Skeletal muscle satellite cell (primary cell): Measurements from ENCODE around the gene ZNF777.
A peak's percentile ranks its signal among the peaks of the same experiment; 100 is the strongest.
"Not testable (repeated sequence)": the region's sequence is repeated elsewhere in the genome, so short reads cannot be mapped to it uniquely, and the experiment has no call there.

Source experiments
- H3K27me3 ChIP-seq: 2 replicates; pipeline ENCODE4 v1.7.0; 2013; ENCODE audit warnings: low read length; ENCODE audit not compliant: control insufficient read depth, insufficient read depth
- H3K36me3 ChIP-seq: 2 replicates; pipeline ENCODE4 v1.7.0; 2013; ENCODE audit warnings: mild to moderate bottlenecking, control low read depth, low read length; ENCODE audit not compliant: insufficient read depth
- H3K4me1 ChIP-seq: 2 replicates; pipeline ENCODE4 v1.7.0; 2013; ENCODE audit warnings: low read length; ENCODE audit not compliant: control insufficient read depth, insufficient read depth
- H3K4me2 ChIP-seq: 2 replicates; pipeline ENCODE4 v1.7.0; 2013; ENCODE audit warnings: mild to moderate bottlenecking, low read length
- H3K4me3 ChIP-seq: 2 replicates; pipeline ENCODE4 v1.7.0; 2013; ENCODE audit warnings: low read length
- H3K9ac ChIP-seq: 2 replicates; pipeline ENCODE4 v1.7.0; 2013; ENCODE audit warnings: mild to moderate bottlenecking, low read depth, low read length, moderate library complexity
- H3K9me3 ChIP-seq: replicated peaks from 2 replicates; pipeline ENCODE4 v1.7.0; 2013; ENCODE audit warnings: mild to moderate bottlenecking, control low read depth, low read length

The ZNF777 gene

DNA sequence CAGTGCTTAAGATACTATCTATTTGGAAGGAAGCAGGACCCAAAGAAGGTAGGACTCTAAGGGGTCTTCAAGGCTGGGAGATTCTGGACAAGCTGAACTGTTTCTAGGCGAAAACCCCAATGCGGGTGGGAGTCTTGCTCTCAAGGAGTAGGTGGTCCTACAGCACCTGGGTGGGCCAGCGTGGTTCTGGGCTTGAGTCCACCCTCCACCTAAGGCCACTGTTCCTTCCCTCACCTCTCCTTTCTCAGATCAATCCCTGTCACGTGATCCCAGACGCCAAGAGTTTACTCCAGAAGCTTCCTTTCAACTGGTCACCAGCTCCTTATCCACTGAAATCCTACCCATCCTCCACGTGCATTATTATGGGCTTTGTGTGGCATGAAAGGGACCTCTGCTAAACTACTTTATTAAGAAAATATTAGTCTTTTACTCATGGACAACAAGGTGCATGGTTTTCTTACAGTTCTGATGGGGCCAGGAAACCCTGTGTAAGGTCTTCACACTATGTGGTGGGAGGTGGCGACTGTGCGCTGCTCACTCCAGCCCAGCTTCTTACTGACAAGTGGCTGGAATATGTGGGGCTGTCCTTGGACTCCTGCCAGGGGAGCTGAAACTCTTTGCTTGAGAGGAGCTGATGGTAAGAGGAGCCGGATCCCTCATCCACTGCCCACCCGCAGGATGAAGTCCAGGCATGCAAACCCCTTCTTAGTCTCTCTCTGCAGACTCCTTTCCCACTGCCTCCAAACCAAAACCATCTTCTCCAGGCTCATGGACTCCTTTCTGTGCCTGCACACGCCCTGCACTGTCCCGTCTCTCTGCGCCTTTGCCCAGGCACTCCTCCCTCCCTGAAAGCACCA is 35.2 kb upstream of the ZNF777 start:
- H3K27me3 ChIP-seq, result peaks cover 19% of the 10 kb centered on the region
- H3K9ac ChIP-seq, result peak overlapping the region; percentile 97
- H3K9me3 ChIP-seq, result no peaks in the 10 kb centered on the region
- peaks cover 19% of the 10 kb centered on the region for H3K4me1 ChIP-seq
- peak overlapping the region; percentile 99 for H3K4me3 ChIP-seq
- H3K36me3 ChIP-seq, result peaks cover 29% of the 10 kb centered on the region
- peak overlapping the region; percentile 99 for H3K4me2 ChIP-seq

DNA sequence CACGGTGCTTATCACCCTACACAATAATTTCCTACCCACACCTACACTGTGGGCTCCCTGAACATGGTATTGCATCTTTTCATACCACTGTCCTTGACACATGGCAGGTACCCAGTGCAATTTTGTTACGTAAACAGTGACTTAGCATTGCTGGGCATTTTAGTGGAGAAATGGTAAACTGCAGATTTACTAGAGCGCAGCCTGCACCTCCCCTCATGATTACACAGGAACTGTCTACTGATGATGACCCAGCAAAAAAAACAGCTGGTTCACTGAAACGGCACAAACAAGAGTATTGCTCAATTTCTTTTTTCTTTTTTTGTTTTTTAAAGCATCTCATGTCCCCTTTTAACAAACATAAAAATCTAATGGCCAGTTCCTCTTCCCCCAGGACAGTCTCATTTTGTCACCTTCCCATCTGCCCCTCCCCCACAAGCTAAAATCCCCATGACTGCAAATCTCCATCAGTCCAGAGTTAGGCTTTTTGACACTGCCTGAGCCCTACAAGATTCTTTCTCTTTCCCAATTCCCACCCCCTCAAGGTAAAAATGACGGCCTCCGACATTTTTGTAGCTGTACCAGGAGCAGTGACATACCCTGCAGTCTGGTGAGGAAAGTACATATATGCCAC is 34.0 kb upstream of the ZNF777 start:
- H3K9me3 ChIP-seq, result no peaks in the 10 kb centered on the region
- peak overlapping the region; percentile 97 for H3K9ac ChIP-seq
- H3K27me3 ChIP-seq, result peaks cover 7% of the 10 kb centered on the region
- peak overlapping the region; percentile 35 for H3K4me3 ChIP-seq
- peak overlapping the region; percentile 99 for H3K4me2 ChIP-seq
- H3K36me3 ChIP-seq, result peaks cover 41% of the 10 kb centered on the region
- H3K4me1 ChIP-seq, result peaks cover 19% of the 10 kb centered on the region

- H3K4me3 ChIP-seq, H3K9me3 ChIP-seq, H3K27me3 ChIP-seq, H3K4me2 ChIP-seq, H3K9ac ChIP-seq: not testable (repeated sequence)
- Histone ChIP-seq H3K4me1 (peaks cover 19% of the 10 kb centered on the region), H3K36me3 (peaks cover 48% of the 10 kb centered on the region)
Observed at GRCh38 chr7:149493975-149494374, 33.1 kb upstream of the ZNF777 start.

GRCh38 chr7:149493366-149493765 is 32.5 kb upstream of the ZNF777 start:
- H3K36me3 ChIP-seq, result peaks cover 51% of the 10 kb centered on the region
- H3K27me3 ChIP-seq, result no peaks in the 10 kb centered on the region

DNA sequence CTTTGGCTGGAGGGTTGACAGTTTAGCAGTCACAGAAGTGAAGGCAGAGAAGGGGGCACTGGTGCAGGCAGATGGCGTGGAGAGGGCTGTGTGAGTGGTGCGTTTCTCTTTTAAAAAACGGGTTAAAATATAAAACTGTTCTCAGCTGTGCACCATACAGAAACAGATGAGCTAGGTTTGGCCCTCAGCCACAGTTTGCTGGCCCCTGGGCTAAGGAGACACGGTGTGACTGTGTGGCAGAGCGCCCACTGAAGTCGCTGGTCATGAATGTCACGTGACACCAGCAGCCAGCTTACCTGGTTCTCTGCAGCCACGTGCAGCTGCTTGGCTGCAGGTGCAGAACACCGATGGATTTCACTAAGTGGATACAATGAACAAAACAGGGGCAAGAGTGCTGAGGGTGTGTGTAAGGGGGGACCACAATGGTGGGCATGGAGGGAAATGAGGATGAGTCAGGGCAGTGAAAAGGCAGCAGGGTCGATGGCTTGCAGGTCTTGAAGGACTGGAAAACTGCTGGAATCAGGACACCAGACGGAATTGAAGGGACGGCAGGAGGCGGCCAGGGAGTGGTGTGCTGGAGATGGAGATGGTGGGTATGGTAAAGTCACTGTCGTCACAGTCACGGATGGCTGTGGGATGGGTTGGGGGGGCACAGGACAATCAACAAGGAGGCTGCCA is 29.4 kb upstream of the ZNF777 start:
- Histone ChIP-seq H3K4me3 (no peak overlapping the region), H3K27me3 (no peaks in the 10 kb centered on the region), H3K9ac (no peak overlapping the region), H3K4me2 (no peak overlapping the region), H3K4me1 (peaks cover 9% of the 10 kb centered on the region), H3K36me3 (peaks cover 78% of the 10 kb centered on the region), H3K9me3 (no peaks in the 10 kb centered on the region)

More at GRCh38 chr7:149493366-149493765, 32.5 kb upstream of the ZNF777 start:
- H3K9ac ChIP-seq, result no peak overlapping the region
- no peak overlapping the region for H3K4me3 ChIP-seq
- H3K4me2 ChIP-seq, result no peak overlapping the region
- peaks cover 19% of the 10 kb centered on the region for H3K4me1 ChIP-seq
- H3K9me3 ChIP-seq, result no peaks in the 10 kb centered on the region

DNA sequence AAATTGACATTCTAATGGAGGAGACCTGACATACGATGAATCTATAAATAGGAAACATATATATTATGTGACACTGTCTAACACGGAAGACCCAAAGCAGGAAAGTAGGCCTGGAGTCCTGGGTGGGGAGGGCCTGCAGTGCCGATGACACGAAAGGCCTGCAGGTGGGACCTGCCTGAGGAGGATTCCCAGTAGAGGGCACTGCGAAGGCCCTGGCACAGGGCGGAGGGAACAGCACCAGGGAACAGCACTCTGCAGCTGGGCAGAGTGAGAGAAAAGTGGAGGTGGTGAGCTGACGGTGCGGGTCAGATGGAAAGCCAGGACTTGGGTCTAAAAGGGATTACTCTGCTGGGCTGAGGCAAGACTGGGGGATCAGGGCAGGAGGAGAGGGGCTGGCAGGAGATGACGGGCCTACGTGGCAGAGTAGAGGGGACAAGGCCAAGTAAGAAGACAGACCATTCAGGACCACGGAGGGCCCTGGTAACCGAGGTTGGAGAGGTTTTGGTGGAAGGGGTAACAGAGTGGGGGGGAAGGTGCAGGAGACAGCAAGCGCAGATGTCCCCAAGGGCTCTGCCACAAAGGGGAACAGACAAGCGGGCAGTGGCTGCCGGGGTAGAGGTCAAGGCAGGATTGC is 28.6 kb upstream of the ZNF777 start:
- H3K4me3 ChIP-seq, result no peak overlapping the region
- peaks cover 83% of the 10 kb centered on the region for H3K36me3 ChIP-seq

DNA sequence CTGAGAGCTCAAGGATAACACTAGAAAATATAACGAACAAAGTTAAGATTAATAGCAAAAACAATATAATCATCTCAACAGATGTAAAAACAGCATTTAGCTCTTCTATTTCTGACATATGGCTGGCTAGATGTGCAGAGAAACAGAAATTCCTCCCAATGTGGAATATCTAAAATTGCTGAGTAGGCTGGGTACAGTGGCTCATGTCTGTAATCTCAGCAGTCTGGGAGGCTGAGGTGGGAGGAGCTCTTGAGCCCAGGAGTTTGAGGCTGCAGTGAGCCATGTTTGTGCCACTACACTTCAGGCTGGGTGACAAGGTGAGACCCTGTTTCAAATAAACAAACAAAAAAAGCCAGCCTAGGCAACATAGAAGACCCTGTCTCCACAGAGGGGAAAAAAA is 18.7 kb upstream of the ZNF777 start:
- peaks cover 52% of the 10 kb centered on the region for H3K36me3 ChIP-seq
- no peaks in the 10 kb centered on the region for H3K9me3 ChIP-seq
- H3K4me3 ChIP-seq, result no peak overlapping the region
- no peak overlapping the region for H3K9ac ChIP-seq
- H3K4me1 ChIP-seq, result no peaks in the 10 kb centered on the region
- H3K27me3 ChIP-seq, result no peaks in the 10 kb centered on the region
- no peak overlapping the region for H3K4me2 ChIP-seq

More for the DNA sequence above, 28.6 kb upstream of the ZNF777 start:
- Histone ChIP-seq H3K9me3 (no peaks in the 10 kb centered on the region), H3K4me2 (no peak overlapping the region), H3K27me3 (no peaks in the 10 kb centered on the region), H3K9ac (no peak overlapping the region), H3K4me1 (peaks cover 2% of the 10 kb centered on the region)

DNA sequence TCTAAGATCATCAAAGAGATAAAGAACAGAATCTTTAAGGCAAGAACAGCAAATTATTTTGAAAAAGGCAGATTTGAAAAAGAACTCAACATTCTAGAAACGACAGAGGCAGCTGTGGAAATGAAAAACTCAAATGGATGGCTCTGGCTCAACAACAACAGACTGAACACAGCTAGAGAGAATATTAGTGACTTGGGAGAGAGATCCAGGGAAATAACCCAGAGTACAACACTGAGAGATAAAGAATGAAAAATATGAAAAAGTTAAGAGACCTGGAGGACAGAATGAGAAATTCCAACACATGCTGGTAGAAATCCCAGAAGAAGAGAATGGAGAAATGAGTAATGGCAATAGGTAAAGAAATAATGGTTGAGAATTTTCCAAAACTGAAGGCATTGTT is 17.9 kb upstream of the ZNF777 start:
- H3K4me1 ChIP-seq, result no peaks in the 10 kb centered on the region
- no peaks in the 10 kb centered on the region for H3K27me3 ChIP-seq
- H3K36me3 ChIP-seq, result peaks cover 54% of the 10 kb centered on the region
- no peak overlapping the region for H3K9ac ChIP-seq
- H3K9me3 ChIP-seq, result no peaks in the 10 kb centered on the region
- H3K4me2 ChIP-seq, result no peak overlapping the region
- no peak overlapping the region for H3K4me3 ChIP-seq

GRCh38 chr7:149477494-149478443 is 16.9 kb upstream of the ZNF777 start:
- Histone ChIP-seq H3K9ac (no peak overlapping the region), H3K4me3 (no peak overlapping the region), H3K36me3 (peaks cover 62% of the 10 kb centered on the region), H3K27me3 (no peaks in the 10 kb centered on the region), H3K4me1 (no peaks in the 10 kb centered on the region), H3K4me2 (no peak overlapping the region), H3K9me3 (no peaks in the 10 kb centered on the region)

DNA sequence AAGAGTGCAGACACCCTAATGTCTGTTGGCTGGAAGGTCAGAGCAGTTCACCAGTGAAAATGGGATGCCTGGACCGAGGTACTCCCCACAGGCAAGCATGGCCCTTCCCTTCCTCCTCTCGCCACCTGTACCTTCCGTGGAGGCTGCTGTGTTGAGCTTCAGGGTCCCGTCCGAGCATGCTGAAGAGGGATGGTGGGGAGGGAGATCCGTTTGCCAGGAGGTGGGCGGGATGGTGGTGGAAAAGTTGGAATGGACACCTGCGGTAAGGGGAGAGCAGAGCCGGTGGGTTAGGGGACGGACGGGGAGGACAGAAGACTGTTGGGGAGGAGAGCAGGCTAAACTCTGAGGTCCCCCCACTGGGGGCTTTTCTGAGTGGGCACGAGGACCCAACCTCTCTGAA is 15.9 kb upstream of the ZNF777 start:
- no peaks in the 10 kb centered on the region for H3K9me3 ChIP-seq
- no peak overlapping the region for H3K9ac ChIP-seq
- no peaks in the 10 kb centered on the region for H3K27me3 ChIP-seq
- H3K4me3 ChIP-seq, result no peak overlapping the region
- peaks cover 69% of the 10 kb centered on the region for H3K36me3 ChIP-seq
- no peaks in the 10 kb centered on the region for H3K4me1 ChIP-seq
- no peak overlapping the region for H3K4me2 ChIP-seq
